ENCODE measurements around the gene SP8. TPM values are rescaled to one million over a fixed set of nuclear protein-coding genes. Genes with fewer than 3 reads are reported as not detected.

The SP8 gene
- total RNA-seq, 1 donor from 2014 or later, result not detected

DNA sequence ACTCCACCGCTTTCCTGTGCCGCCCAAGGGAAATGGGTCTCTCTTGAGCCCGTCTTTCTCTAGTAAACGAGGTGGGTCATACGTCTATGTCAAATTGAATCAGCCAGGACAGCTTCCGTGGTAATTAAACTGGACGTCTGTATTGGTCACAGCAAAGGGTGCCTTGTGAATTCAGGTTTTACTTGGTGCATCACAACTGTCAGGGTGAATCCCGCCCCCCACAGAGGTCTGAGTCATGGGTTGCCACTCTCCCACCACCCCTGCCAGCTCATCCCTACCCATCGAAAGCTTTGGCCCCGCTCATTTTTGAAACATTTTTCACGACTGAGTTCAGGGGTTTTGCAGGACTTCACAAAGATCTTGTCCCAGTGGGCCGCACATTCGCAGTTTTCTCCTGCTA, 8.0 kb upstream of the SP8 start:
- DNase-seq (ENCODE audit: low read depth, low spot score), result no peak

- no peak for DNase-seq (ENCODE audit: low read depth, low spot score)
These were observed 7.2 kb upstream of the SP8 start for GRCh38 chr7:20793694-20794394.

DNA sequence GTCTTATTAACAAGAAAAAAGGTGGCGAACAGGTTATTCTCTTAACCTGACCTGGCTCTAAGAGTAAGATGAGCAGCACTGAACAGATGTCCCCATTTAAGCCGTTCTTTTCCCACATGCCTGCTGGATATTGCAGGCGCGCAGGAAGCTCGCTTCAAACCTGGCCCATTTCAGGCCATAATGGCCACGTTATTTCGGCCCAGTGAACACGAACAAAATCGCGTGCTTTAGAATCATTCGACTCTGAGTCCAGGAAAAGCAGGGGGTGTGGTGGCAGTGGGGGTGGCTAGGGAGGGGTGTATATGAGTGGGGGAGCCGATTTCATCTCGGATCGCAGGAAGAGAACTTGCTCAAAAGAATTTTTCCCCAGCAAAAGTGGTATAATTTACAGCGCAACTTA, 6.6 kb upstream of the SP8 start:
- no peak for DNase-seq (ENCODE audit: low read depth, low spot score)

DNA sequence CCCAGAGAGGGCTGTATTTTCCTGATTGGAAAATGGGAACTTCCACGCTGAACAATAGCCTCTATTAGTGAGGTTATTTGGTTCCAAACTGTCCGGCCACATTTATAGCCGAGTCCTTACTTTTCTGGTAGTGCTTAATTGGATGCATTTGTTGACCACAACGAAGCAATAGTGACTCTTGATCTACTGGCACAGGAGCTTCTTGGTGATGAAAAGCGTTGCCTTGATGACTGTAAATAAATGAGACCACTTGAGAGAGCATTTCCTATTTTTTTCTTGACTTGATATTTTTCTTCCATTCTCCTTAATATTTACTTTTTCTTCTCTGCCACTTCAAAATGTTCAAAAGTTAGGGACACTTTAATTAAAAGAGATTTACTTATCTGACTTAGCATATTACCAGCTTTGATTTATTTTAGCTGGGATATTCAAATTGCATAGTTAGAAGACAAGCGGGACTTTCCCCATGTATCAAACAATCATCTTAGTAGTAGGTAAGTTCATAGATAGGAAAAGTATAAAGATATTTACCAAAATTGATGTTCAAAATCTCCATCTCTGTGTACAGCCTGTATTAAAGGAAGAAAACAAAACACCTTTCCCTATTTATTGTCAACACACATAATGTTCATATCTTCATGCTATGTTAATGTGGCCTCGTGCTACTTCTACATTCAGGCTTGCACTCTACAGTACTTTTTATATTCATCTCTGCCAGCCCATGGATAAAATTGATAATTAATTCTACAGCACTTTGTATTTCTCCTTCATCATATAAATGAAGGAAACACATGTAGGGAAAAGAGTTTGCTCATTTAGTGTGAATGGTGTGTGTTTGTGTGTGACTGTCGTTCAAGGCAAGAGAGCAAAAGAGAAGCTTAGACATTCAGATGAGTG, 5.1 kb upstream of the SP8 start:
- no peak for DNase-seq (ENCODE audit: low read depth, low spot score)

DNA sequence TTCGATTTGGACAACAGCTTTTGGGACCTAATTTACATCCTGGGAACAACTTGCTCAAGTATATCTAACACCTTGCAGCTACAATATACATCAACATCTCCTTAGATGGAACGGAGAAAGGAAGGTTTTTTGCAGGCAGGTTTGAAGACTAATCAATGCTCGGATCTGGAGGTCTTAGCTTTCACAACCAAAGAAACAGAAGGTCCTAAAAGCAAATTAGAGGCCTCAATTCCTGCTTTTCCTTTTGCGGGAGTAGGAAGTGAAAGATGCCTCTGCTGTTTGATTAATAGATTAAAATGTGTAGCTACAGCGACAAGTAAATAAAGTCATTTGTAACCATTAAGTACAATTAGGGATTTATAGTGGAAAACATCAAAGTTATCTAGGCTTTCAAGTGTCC, 3.7 kb upstream of the SP8 start:
- DNase-seq (ENCODE audit: low read depth, low spot score), result no peak

DNA sequence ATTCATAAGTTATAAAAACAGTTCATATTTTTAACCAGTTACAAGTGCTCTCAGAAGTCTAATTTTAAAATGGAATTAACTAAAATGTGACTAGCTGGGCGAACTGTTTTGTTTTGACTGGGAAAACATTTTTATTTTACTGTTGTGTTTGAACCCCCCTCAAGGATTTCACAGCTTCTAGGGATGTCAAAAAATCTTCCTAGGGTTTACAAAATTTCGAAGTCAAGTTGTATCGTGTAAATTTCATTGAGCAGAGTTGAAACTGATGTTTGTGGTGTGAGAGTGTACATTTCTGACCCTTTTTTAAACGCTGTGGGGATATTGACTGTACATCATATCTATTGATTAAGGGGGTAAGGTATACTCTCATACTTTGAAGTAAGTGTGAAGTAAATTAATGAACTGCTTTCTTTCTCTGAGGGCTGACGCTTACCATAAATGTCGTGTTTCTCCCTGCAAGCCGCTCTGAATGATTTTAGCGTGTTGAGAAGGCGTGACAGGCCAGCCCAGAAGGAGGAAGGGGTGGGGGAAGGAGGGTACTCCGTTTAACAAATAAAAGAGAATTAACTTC, 1.8 kb upstream of the SP8 start:
- no peak for DNase-seq (ENCODE audit: low read depth, low spot score)

GRCh38 chr7:20787660-20788419, 1.2 kb upstream of the SP8 start:
- no peak for DNase-seq (ENCODE audit: low read depth, low spot score)

DNA sequence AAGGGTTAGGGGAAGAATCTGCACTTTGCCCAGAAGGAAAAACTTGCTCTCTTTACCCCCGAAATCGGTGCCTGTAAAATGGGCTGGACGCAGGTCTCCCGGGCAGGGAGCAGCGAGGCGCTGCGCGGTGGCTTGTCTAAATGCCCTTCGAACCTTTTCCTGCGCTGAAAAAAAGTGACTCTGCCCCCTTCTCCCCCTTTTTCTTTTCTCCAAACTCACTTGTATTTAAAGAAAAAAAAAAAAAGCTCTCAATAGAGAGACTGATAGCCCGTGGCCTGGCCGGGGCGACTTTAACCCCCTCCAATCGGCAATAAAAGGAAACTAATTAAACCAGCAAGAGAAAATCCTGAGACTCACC, 286 bp downstream of the SP8 start:
- DNase-seq (ENCODE audit: low read depth, low spot score), result no peak

- no peak for DNase-seq (ENCODE audit: low read depth, low spot score)
These were observed 655 bp downstream of the SP8 start for GRCh38 chr7:20786049-20786412.

DNA sequence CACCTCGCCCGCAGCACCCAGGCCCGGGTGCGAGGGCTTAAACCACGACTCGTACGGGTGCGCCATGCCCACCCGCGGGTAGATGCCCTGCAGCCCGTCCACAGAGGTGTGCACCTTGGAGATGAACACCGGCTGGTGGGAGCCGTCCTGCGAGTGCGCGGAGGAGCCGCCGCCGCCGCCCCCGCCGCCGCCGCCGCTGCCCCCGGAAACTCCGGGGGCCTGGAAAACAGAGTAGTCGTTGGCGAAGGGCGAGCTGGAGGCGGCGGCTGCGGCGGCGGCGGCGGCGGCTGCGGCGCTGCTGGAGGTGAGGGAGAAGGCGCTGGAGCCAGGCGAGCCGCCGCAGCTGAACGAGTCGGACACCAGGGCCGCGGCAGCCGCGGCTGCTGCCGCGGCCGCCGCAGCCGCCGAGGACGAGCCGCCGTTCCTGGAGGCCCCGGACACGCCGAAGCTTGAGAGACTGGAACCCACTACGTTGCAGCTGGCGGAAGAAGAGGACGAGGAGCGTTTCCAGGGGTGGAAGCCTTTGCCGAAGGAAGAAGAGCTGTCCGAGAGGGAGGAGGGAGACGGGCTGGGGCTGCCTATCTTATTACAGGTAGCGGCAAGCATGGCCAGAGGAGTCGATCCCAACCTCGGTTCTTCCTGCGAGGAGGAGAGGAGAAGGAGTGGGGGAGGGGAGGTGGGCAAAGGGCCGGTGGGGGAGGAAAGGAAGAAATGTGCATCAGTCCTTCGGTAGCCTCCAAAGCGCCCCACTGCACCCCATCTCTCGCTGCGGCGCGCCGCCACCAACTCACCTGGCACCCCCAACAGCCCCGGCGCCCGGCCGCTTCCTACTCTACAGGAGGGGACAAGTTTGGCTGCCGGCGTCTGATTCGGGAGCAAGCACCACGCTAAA, 1.3 kb downstream of the SP8 start:
- DNase-seq (ENCODE audit: low read depth, low spot score), result no peak

DNA sequence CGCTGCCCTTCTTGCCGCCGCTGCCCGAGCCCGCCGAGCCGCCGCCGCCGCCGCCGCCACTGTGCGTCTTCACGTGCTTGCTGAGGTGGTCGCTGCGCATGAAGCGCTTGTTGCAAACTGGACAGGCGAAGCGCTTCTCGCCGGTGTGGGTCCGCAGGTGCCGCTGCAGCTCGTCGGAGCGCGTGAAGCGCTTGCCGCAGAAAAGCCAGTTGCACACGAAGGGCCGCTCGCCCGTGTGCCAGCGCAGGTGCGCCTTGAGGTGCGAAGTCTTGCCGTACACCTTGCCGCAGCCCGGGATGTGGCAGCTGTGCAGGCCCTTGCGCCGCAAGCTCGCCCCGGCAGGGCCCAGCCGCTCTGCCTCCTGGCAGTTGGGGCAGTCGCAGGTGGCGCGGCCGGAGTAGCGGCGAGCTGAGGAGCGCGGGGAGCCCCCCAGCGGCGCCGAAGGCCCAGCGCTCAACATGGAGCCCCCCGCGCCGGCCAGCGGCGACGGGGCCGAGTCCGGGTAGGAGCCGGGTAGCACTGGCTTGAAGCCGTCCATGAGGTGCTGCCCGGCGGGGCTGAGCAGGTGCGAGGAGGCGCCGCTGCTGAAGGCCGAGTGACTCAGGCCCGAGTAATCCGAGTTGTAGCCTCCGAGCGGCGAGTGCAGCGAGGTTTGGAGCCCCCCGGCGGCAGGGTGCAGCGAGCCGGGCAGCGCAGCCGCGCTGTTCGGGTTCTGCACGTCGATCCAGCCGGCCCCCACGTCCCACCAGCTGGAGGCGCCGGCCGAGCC, 2.1 kb downstream of the SP8 start:
- DNase-seq (ENCODE audit: low read depth, low spot score), result no peak

GRCh38 chr7:20783700-20784387, 2.8 kb downstream of the SP8 start:
- DNase-seq (ENCODE audit: low read depth, low spot score), result no peak

DNA sequence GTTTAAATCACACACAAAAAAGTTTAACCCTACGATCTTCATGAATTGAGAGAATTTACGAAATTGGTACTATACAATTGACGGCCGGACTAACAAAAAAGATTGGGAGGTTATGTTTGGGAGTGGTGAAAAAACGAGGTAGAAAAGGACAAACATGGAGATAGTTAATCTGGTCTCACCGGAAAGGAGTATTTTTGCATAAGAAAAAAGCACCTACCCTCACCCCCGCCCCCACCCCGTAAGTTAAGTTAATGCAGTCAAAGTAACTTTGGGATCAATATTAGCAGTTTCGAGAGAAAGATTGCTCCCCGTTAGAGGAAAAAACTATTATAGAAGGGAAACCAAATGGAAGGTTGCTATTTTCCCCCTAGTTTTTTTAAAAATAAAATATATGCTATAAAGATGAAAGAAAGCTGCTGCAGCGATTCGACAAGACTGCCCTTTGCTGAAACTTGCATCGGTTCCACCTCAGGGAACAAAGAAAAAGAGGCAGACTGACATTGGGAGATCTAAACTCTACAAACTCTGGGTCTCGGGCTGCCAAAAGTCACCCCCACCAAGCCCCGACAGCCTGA, 3.5 kb downstream of the SP8 start:
- DNase-seq (ENCODE audit: low read depth, low spot score), result no peak

DNA sequence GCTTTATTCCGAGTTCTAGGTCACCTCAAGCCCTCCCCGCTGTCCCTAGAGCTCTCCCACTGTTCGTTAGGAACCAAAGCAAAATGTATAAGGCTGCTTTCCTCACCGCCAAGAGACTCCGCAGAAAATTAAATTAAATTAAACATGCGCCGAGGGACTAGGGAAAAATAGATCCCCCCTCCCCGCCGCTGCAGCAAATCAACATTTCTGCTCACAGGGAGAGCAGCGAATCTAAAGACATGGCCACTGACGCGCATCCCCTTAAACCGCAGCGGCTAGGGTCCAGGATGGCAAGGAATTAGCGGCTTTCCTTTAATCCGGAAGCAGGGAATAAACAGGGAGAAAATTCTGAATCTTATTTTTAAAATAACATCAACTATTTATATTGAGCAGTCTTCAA, 7.6 kb downstream of the SP8 start:
- DNase-seq (ENCODE audit: low read depth, low spot score), result no peak

GRCh38 chr7:20778063-20778721, 8.5 kb downstream of the SP8 start:
- no peak for DNase-seq (ENCODE audit: low read depth, low spot score)

GRCh38 chr7:20777377-20778062, 9.2 kb downstream of the SP8 start:
- no peak for DNase-seq (ENCODE audit: low read depth, low spot score)

DNA sequence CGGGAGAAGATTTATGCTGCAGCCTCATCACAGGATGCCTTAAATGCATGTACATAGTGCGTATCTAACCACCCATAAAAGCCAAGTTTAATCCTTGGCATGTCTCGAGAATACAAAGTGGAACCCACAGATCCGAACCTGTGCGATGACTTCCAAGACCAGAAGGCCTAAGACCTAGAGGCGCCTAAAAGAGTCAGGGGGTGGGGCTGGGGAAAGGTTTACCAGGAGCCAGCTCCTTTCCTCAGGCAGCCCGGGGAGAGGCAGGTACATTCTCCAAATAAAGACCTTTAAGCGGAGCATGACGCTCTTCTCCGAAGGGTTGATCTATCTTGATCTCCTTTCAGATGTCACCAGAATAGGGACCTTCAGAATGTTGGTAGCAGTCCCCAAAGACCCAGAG, 9.7 kb downstream of the SP8 start:
- no peak for DNase-seq (ENCODE audit: low read depth, low spot score)
